Measurements from ENCODE around the gene POLH.
"Not testable (repeated sequence)": the region's sequence is repeated elsewhere in the genome, so short reads cannot be mapped to it uniquely, and the experiment has no call there.

POLH gene

DNA sequence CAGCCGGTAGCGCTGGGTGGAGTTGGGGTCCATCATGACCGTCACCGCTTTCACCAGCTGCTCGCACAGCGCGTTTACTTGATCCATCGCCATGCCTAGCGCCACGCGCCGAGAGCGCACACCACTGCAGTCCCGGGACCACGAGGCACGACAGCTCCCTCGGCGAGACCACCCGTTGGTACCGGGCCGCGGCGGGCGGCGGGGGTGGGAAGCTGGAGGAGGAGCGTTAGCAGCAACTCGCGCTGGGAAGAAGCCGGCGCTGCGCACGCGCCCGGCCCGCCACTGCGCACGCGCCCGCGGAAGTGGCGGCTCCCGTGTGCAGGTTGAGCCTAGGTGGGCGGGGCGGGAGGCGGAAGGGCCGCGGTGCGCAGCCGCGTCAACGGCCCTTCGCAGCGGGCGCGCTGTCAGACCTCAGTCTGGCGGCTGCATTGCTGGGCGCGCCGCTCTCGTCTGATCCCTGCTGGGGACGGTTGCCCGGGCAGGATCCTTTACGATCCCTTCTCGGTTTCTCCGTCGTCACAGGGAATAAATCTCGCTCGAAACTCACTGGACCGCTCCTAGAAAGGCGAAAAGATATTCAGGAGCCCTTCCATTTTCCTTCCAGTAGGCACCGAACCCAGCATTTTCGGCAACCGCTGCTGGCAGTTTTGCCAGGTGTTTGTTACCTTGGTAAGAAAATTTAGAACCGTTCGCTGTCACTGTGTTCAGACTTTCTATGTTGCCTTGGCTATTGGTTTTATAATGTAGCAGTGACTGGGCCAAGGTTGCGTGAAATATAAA lies at the start of gene POLH, which contains the start of gene XPO5:
Gene POLH, plus strand, starts transcription at position 414 of the 780 bp plus-strand sequence. CDS start 6,135 bp downstream, outside the sequence.
Gene XPO5, minus strand, starts transcription at position 267 of the 780 bp plus-strand sequence. Its CDS starts 174 bp downstream, at position 93.
- DNase-seq (ENCODE audit: low read depth in 2 of 2), result peak; percentile 76 to 86

DNA sequence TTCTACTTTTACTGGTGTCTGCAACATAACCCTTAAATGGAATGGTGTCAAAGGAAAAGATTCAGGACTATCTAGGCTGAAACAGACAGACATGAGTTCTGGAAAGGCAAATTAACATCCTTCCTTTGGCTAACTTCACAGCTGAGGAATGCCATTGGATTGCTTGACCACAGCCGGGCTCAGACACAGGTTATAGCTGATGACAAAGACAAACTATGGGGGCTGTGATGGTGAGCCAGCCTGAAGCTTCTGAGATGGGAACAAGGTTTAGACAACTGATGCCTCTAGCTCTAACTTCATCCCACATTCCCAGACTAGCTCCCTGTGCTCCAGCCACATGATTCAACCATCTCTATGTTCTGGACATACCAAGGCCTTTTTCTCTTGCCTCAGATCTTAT lies 43.8 kb upstream of the POLH start:
- DNase-seq (ENCODE audit: low read depth in 2 of 2), result no peak

DNA sequence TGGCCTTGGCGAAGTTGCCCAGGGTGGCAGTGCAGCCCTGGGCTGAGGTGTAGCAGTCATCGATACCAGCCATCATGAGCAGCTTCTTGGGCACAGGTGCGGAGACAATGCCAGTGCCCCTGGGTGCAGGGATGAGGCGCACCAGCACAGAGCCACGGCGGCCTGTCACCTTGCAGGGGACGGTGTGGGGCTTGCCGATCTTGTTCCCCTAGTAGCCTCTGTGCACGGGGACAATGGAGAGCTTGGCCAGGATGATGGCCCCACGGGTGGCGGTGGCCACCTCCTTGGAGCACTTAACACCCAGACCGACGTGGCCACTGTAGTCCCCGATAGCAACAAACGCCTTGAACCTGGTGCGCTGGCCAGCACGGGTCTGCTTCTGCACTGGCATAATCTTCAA lies 37.0 kb upstream of the POLH start:
- not testable (repeated sequence) for DNase-seq (ENCODE audit: low read depth in 2 of 2)

DNA sequence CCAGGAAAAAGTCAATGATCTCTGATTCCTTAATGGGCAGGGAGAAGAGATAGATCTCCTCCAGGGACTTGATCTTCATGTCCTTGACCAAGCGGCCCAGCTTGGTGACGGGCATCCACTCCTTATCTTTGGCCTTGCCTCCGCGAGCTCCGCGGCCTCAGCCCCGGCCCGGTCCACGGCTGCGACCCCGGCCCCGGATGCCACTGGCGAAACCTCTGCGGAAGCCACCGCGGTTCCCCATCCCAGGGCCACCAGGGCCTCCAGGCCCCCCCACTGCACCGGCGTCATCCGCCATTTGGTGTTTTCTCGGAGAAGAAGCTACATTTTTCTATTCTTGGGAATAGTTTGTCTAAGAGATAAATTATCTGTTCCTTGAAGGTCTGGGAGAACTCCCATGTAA lies 36.6 kb upstream of the POLH start:
- DNase-seq (ENCODE audit: low read depth in 2 of 2), result not testable (repeated sequence)

DNA sequence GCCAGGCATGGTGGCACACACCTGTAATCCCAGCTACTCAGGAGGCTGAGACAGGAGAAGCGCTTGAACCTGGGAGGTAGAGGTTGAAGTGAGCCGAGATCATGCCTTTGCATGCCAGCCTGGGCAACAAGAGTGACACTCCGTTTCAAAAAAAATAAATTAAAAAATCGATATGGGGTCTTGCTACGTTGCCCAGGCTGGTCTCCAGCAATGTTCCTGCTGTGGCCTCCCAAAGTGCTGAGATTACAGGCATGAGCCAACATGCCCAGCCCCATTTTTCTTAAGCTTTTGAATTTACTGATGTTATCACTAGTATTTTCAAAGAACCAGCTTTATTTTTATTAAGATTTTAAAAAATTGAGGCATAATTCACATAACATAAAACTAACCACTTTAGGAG lies 35.5 kb upstream of the POLH start:
- DNase-seq (ENCODE audit: low read depth in 2 of 2), result no peak

DNA sequence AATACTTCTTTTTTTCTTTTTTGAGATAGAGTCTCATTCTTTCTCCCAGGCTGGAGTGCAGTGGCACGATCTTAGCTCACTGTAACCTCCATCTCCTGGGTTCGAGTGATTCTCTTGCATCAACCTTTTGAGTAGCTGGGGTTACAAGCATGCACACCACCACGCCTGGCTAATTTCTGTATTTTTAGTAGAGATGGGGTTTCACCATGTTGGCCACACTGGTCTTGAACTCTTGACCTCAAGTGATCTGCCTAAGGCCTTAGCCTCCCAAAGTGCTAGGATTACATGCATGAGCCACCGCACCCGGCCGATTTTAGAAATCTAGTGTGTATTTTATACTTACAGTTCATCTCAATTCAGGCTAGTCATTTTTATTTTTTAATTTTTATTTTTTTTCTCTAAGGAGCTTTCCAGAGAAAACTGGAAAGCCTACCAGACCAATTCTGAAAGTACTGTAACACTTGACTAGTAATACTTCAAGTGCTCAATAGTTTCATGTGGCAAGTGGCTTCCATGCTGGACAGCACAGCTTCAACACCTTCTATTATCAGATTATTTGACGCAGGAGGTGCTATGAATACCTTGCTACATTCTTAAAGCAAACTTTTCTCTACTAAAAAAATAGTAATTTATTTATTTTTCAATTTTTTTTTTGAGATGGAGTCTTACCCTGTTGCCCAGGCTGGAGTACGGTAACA lies 34.1 kb upstream of the POLH start:
- no peak for DNase-seq (ENCODE audit: low read depth in 2 of 2)

DNA sequence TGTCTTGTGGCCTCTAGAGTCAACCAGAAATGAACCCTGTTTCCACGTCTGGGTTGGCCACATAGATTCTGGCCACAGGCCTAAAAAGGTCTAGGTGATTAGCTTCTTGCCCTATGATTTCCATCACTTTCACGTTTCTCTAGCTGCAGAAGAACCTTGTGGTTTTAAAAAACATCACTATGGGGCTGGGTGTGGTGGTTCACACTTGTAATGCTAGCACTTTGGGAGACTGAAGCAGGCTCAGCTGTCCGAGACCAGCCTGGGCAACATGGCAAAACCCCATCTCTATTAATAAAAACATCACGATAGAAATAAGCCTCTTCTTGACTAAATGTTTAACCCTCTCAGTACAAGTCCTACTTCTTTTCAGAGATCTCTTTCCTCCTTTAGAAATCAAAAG lies 31.5 kb upstream of the POLH start:
- no peak for DNase-seq (ENCODE audit: low read depth in 2 of 2)

DNA sequence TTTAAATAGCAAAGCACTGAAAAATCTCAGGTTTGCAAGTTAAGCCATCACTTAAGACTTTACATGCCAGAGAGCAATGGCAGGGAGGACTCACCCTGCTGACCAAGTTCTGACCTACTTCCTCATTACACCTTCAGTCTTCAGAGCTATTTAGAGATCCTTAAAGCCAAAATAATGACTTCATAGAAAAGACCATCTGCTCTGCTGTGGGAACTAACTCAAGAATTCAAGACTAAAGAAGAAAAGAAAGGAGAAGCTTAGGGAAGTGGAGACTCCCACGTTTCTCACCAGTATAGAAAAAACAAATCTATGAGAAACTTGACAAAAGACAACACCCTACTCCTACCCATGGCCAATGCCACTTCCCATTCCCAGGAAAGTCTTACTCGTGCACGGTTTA lies 28.8 kb upstream of the POLH start:
- DNase-seq (ENCODE audit: low read depth in 2 of 2), result no peak

DNA sequence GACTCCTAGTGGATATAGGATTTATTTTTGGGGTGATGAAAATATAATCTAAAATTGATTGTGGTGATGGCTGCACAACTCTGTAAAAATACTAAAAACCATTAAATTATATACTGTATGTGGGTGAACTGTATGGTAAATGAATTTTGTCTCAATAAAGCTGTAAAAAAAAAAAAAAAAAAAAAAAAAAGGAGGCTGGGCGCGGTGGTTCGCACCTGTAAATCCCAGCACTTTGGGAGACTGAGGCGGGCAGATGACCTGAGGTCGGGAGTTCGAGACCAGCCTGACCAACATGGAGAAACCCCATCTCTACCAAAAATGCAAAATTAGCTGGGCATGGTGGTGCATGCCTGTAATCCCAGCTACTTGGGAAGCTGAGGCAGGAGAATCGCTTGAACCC lies 18.4 kb upstream of the POLH start:
- not testable (repeated sequence) for DNase-seq (ENCODE audit: low read depth in 2 of 2)

DNA sequence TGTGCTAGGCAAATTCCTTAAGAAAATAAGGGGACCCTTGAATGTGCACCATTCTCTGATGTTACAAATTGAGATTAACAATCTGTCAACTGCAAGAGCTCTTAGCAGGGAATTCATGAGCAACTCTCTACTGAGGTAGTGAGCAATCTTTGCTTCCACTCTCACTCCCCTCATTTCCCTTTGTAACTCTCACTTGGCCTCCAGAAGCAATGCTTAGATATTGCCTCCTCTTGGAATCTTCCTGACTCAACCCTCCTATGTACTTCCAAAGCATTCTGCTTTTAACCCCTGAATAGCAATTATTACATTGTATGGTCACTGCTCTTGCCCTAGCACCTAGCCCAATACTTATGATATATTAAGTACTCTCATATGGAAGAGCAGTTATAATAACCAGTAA lies 16.7 kb upstream of the POLH start:
- no peak for DNase-seq (ENCODE audit: low read depth in 2 of 2)

DNA sequence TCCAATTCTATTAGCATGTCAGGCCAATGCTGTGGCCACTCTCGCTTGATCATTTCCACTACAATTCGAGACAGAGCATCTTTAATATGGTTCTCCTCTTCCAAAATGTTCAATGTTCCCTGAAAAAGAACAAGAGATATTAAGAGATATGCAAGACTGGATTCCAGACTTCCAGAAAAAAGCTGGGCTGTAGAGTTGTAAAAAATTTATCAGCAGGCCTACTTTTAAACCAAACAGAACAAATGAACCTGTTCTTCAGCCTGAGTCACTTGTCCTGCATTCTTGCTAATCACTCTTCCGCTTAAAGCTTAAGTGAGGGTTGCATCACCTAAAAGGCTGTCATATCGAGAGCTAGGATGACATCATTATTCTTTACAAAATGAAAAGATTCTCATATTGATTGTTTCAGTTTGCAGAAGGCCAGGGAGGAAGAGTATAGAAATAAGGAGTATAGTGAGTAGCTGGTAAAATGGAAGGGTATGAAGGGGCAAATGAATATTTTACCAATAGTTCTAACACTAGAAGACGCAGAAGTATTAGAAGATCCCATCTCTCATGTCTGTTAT lies 5.0 kb upstream of the POLH start:
- DNase-seq (ENCODE audit: low read depth in 2 of 2), result no peak

DNA sequence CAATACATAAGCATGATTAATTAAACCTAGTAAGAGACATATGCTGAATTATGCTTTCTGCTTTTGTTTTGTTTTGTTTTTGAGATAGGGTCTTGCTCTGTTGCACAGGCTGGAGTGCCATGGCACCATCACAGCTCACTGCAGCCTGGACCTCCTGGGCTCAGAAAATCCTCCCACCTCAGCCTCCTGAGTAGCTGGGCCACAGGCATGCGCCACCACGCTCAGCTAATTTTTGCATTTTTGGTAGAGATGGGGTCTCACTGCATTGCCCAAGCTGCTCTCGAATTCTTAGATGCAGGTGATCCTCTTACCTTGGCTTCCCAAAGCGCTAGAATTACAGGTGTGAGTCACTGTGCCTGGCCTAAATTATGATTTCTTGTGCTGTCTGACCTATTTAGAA lies 4.0 kb upstream of the POLH start:
- DNase-seq (ENCODE audit: low read depth in 2 of 2), result no peak

DNA sequence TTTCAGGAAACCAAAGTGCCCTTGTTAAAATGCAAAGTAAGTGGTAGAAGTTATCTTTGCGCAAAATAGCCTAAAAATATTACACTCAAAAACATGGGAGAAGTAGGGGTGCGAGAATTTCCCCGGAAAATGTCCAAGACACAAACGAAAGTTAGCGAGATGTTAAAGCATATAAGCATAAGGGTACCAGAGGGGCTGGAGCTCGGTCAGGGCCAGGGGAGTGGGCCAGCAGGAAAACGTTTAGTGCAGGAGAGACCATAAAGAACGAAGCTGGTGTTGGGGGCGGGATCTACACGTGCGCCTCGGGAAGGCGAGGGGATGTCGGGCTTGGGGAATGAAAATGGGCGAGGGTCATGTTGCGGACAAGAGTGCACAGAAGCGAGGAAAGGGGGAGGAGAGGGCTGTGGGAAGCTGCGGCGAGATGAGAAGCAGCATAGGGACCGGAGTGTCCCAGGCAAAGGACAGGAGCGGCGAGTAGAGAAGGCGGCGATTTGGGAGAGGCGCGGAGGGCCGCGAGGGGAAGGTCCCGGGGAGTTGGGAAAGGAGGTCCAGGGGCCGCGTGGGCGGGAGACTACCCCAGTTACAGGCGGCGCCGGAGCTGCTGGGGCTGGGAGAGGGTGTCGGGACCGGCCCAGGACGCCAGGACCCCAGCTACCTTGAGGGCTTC lies 747 bp upstream of the POLH start:
- DNase-seq (ENCODE audit: low read depth in 2 of 2), result peak; percentile 18 to 33

DNA sequence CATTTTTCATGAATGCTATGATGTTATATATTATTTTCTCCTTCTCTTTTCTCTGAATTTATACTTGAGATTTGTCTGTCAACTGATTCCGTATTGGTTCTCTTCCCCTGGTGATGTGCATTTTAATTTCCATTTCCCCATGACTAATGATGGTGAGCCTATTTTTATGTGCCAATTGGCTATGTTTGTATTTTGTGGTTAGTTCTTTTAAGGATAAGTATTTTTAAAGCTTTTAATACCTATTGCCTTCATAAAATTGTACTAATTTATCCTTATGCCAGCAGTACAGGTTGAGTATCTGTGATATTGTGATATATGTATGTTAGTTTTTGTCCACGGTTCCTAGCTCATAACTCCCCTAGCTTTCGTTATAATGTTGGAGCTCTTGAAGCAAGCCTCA lies 2.8 kb downstream of the POLH start:
- DNase-seq (ENCODE audit: low read depth in 2 of 2), result no peak

DNA sequence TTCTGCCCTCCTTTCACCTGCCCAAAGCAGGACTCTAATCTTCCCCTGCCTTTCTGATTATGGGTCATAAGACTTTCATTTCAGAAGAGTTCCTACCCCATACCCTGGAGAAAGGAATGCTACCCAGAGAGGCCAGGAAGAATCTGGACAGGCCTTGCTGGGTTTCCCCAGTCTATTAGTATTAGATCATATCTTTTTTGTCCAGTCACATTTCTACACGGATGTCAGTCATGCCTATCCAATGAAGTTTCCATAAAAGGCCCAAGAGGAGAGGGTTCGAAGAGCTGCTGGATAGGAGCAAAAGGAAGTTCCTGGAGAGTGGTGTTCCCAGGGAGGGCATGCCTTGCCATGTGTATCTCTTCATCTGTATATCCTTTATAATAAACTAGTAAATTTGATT lies 3.2 kb downstream of the POLH start:
- no peak for DNase-seq (ENCODE audit: low read depth in 2 of 2)

DNA sequence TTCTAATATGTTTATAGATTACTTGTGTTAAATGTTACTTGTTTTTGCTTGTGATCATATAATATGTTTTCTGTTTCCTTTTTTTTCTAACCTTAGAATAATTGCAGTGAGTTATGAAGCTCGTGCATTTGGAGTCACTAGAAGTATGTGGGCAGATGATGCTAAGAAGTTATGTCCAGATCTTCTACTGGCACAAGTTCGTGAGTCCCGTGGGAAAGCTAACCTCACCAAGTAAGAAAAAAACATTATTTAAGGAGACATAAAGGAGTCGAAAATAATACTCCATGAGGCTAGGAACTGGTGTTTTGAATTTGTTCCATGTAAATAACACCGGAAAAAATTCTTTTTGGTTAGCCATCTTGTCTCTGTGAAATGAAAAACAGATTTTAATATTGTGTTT lies 6.9 kb downstream of the POLH start:
- DNase-seq (ENCODE audit: low read depth in 2 of 2), result no peak

DNA sequence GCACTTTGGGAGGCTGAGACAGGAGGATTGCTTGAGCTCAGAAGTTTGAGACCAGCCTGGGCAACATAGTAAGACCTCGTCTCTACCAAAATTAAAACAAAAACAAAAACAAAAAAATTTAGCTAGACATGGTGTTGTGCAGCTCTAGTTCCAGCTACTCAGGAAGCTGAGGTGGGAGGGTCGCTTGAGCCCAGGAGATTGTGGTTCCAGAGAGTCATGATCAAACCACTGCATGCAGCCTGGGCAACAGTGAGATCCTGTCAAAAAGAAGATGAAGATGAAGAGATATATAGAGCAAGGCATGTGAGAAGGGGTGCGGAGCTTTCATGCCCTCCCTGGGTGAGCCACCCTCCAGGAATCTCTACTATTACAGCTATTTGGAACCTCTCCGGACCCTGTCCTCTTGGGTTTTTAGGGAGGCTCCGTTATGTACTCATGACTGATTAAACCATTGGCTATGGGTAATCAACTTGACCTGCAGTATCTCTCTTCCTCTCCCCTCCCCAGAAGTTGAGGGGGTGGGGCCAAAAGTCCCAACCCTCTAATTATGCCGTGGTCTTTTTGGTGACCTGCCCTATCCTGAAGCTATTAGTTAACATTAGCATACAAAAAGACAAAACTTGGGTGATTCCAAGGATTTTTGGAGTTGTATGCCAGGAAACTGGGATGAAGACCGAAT lies 9.0 kb downstream of the POLH start:
- DNase-seq (ENCODE audit: low read depth in 2 of 2), result no peak

DNA sequence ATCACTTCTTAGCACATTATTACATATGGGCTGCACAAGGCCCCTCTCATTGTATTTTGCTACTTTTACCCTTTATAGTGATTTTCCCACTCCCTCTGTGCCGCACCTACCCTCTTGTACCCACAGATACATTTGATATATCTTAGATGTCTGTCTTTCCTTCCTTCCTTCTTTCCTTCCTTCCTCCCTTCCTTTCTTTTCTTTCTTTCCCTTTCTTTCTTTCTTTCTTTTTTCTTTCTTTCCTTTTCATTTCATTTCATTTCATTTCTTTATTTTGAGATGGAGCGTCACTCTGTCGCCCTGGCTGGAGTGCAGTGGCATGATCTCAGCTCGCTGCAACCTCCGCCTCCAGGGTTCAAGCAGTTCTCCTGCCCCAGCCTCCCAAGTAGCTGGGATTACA lies 12.2 kb downstream of the POLH start:
- DNase-seq (ENCODE audit: low read depth in 2 of 2), result no peak

DNA sequence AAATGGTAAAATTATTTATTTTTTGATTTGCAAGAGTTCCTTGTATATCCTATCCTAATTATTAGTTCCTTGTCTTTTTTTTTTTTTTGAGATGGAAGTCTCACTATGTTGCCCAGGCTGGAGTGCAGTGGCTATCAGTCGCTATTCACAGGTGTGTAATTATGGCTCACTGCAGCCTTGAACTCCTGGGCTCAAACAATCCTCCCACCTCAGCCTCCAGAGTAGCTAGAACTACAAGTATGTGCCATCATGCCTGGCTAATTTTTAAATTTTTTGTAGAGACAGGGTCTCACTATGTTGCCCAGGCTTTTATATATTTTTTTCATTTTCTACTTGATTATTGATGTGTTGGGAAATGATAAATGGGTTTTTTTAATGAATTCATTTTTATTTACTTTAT lies 13.6 kb downstream of the POLH start:
- DNase-seq (ENCODE audit: low read depth in 2 of 2), result not testable (repeated sequence)

DNA sequence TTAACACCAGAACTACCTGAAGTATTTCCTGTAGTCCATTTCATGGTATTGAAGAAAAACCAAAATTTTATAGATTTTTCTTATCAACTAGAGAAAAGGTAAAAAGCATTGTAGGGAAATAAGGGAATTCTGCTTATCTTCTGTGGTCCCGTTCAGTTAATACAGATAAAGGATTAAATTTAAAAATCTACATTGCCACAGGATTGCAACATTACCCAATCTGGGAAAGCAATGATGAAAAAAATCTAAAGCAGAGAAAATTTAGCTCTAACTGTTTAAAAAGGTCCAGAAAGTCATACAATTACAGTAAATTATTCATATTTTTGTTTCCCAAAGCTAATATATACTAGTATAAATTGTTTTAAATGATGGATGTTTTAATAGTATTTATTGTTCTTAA lies 18.0 kb downstream of the POLH start:
- DNase-seq (ENCODE audit: low read depth in 2 of 2), result no peak

DNA sequence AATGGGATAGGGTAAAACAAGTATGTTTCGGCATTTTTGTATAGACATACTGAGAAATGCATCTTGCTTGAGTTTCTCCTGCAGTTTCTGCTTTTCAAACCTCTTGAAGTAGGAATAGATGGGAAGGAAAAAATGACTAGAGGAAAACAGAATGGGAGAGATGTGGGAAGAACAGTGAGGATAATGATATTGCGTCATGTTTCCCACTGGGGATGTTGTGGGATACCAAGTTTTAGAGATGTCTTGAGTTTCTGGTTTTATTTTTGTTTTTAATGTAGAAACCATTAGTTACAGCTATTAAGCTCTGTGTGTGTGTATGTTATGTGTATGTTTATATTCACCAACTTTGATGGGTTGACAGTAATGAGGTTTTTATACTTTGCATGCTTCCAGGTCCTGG lies 24.6 kb downstream of the POLH start:
- DNase-seq (ENCODE audit: low read depth in 2 of 2), result no peak

DNA sequence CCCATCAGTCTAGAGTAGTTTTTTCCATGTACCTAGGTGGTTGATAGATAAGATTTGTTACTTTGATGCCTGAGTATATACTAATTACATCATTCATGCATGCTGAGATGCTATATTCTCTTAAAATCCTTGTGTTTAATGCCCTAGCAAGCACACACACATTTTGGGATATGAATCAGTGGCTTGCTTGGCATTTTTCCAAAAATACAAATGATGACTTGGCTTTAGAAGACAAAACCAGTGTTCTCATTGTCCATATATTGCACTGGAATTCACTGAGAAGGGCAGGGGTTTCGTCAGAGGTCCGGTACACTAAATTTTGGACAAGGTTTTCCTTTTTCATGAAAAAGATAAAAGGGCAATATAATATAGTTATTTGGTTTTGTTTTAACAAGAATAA lies 28.2 kb downstream of the POLH start:
- DNase-seq (ENCODE audit: low read depth in 2 of 2), result no peak

Data from stimulated activated CD4-positive, alpha-beta T cell treated with anti-CD3 and anti-CD28 coated beads, Interleukin-15, amount 100 ng/mL, for 48 hours (primary cell).